HG02870 (cell line): Measurements from ENCODE around the gene PDE1C.

Source experiments
- ATAC-seq: cut with Tn5 transposase; IDR thresholded peaks from one replicate; pipeline ENCODE4 v1.9.1; 2021; ENCODE audit warnings: mild to moderate bottlenecking, moderate library complexity; ENCODE audit not compliant: unreplicated experiment

PDE1C gene

GRCh38 chr7:31997423-31997822 lies 72.8 kb downstream of the PDE1C start:
- ATAC-seq = no peak

GRCh38 chr7:31995134-31995533 lies 75.1 kb downstream of the PDE1C start:
- no peak for ATAC-seq

GRCh38 chr7:31991846-31992245 lies 78.4 kb downstream of the PDE1C start:
- ATAC-seq = no peak

- no peak for ATAC-seq
These were observed 78.8 kb downstream of the PDE1C start for GRCh38 chr7:31991406-31991805.

- ATAC-seq = no peak
These were observed 83.2 kb downstream of the PDE1C start for GRCh38 chr7:31986878-31987518.

GRCh38 chr7:31982962-31983361 lies 87.2 kb downstream of the PDE1C start:
- ATAC-seq = no peak

- no peak for ATAC-seq
These were observed 88.3 kb downstream of the PDE1C start for GRCh38 chr7:31981874-31982390.

- ATAC-seq = no peak
These were observed 90.4 kb downstream of the PDE1C start for GRCh38 chr7:31979690-31980330.

GRCh38 chr7:31975546-31975945 lies 94.7 kb downstream of the PDE1C start:
- ATAC-seq = no peak

GRCh38 chr7:31974351-31974750 lies 95.9 kb downstream of the PDE1C start:
- no peak for ATAC-seq

- ATAC-seq = no peak
These were observed 99.0 kb downstream of the PDE1C start for GRCh38 chr7:31971049-31971667.

- no peak for ATAC-seq
These were observed 99.7 kb downstream of the PDE1C start for GRCh38 chr7:31970501-31970900.

- ATAC-seq = no peak
These were observed 106.5 kb downstream of the PDE1C start for GRCh38 chr7:31963569-31964175.

- no peak for ATAC-seq
These were observed 108.0 kb downstream of the PDE1C start for GRCh38 chr7:31962246-31962645.

GRCh38 chr7:31958226-31958625 lies 112.0 kb downstream of the PDE1C start:
- no peak for ATAC-seq

GRCh38 chr7:31957756-31958155 lies 112.5 kb downstream of the PDE1C start:
- ATAC-seq = no peak

- no peak for ATAC-seq
These were observed 113.0 kb downstream of the PDE1C start for GRCh38 chr7:31957090-31957720.

- ATAC-seq = no peak
These were observed 114.6 kb downstream of the PDE1C start for GRCh38 chr7:31955641-31956040.

- ATAC-seq = no peak
These were observed 115.2 kb downstream of the PDE1C start for GRCh38 chr7:31955021-31955420.

GRCh38 chr7:31954500-31954899 lies 115.7 kb downstream of the PDE1C start:
- no peak for ATAC-seq

- ATAC-seq = no peak
These were observed 116.8 kb downstream of the PDE1C start for GRCh38 chr7:31953432-31953831.
